GM19023 (cell line): ENCODE data around the gene ACAP3.
"Not testable (repeated sequence)": the region's sequence is repeated elsewhere in the genome, so short reads cannot be mapped to it uniquely, and the experiment has no call there.

Source experiments
- ATAC-seq: cut with Tn5 transposase; IDR thresholded peaks from one replicate; pipeline ENCODE4 v1.9.1; 2021; ENCODE audit warnings: mild to moderate bottlenecking, moderate library complexity; ENCODE audit not compliant: unreplicated experiment

The ACAP3 gene

GRCh38 chr1:1268284-1268682 lies 39.4 kb downstream of the ACAP3 start:
- no peak for ATAC-seq

DNA sequence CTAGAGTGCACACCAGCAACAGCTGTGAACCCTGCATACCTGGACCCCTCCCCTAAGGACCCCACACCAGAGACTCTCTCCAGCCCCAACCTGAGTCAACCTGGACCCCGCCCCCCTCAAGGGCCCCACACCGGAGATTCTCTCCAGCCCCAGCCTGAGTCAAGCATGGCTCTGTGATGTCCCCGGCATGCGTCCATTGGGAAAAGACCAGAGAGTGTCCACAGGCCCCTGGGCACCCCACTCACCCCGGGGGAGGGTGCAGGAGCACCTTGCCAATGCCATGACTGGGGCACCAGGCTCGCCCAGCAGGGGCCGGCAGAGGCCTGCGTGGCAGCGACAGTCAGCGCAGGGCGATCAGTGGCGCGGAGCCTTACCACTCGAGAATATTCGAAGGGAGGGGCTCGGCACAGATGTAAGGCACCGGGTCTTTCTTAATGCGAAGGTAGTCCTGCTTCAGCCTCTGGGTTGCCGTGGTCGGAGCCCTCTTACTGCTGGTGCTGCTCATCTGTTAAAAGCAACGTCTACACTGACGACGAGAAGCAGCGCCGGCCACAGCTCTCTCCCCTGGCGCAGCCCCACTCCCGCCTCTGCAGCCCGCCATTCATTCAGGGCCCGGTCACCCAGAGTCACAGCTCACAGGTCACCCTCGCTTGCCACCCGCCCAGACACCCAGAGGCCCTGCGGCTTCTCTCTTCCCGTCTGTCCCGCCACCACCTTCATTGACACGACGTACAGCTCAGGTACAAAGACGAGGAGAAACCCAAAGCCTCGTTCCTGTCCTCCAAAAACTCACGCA lies 40.0 kb downstream of the ACAP3 start:
- ATAC-seq, result no peak

DNA sequence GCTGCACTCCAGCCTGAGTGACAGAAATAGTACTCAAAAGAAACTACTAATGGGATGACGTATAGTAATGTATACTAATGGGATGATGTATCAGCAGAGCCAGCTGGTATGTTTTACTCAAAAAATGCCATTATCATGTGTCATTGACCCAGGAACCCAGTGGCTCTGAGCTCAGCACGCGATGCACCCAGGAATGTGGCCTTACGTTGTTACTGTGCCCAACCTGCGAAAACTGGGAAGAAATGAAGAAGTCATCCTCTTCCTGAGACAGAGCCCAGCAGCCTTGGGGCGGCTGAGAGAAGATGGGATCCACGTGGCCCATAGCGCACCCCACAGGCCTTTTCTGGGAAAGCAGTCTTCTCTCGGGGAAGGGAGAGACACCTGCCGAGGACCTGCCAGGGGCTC lies 42.9 kb downstream of the ACAP3 start:
- no peak for ATAC-seq

- ATAC-seq, result no peak
Measured at GRCh38 chr1:1264026-1264425, 43.7 kb downstream of the ACAP3 start.

- ATAC-seq, result no peak
Measured at GRCh38 chr1:1262758-1263157, 45.0 kb downstream of the ACAP3 start.

DNA sequence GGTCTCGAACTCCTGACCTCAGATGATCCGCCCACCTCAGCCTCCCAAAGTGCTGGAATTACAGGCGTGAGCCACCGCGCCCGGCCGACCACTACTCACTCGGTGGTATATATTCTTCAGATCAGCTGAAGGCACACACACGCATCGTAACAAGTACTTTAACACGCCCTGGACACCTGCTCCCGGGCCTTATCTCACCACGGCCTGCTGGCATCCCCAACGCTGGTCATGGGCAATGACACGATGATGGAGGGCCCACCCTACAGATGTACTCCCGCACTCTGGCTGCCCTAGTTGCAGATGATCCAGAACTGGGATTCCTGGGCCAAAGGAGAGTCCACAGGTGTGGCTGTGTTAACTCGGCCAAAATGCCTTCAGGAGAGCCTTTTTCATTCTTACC lies 45.7 kb downstream of the ACAP3 start:
- ATAC-seq, result no peak

GRCh38 chr1:1260843-1261560 lies 46.7 kb downstream of the ACAP3 start:
- ATAC-seq, result no peak

DNA sequence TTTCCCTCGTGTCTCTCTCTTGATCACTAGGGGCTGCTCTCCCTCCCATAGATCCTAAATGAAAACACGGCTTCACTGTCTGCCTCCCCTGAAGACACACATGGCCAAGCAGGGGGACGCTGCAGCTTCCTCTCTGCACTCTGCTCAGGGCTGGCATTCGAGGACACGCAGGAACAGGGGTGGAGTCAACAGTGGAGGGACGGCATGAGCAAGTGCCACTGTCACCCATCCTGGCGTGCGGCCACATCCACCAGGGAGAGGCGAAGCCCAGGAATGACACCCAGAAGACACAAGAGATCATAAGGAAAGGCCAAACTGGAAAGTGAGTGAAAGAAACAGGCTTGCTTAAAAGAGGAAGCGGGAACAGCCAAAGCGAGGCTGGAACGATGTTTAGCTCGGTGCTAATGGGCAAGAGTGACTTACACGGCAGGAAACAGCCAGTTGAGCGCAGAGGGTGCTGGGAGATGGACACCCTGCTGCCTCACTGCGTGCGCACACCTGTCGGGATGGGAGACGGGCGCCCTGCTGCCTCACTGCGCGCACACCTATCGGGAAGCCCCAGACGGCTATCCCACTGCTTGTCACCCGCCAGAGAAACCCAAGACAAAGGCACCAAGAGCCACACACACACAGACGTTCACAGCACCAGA lies 47.7 kb downstream of the ACAP3 start:
- ATAC-seq, result no peak

GRCh38 chr1:1259540-1259939 lies 48.2 kb downstream of the ACAP3 start:
- ATAC-seq, result no peak

GRCh38 chr1:1259119-1259488 lies 48.6 kb downstream of the ACAP3 start:
- ATAC-seq, result no peak

DNA sequence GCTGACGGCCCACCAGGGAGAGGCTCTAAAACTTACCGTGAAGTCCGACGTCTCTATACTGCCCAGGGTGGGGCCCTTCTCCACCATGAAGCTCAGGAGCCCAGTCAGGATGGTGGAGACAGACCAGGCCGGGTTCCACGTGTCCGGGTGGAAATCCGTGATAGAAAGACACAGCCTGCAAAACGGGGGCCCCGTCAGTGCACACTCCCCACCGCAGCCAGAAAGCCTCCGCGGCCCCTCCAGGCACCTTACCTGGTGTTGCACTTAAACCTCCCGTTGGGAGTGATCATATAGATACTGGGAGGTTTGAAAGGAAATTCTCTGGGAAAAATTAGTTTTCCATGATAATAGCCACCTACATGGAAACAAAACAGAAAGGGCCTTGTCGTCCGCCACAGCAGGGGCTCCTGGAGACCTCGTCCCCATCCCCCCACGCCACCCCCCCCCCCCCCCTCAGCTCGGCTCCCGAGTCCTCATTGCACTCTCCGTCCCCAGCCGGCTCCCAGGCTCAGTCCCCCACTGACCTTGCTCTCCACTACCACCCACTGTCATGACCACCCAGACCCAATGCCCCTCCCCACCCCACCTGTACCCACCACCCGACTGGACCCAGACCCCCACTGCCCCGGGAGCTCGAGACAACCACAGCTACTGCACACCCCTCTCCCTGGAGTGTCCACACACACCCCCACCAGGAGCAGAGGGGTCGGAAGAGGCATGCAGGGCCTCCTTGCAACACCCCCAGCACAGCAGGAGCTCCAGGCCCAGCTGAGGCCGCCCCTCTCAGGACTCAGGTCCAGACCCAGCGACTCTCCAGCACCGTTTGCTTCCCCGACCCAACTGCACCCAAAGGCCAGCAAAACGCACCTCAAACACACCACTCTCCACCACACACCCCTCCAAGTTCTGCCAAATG lies 50.5 kb downstream of the ACAP3 start:
- no peak for ATAC-seq

GRCh38 chr1:1255611-1256010 lies 52.1 kb downstream of the ACAP3 start:
- no peak for ATAC-seq

- ATAC-seq, result no peak
Measured at GRCh38 chr1:1255078-1255477, 52.7 kb downstream of the ACAP3 start.

GRCh38 chr1:1254667-1254998 lies 53.1 kb downstream of the ACAP3 start:
- ATAC-seq, result no peak

DNA sequence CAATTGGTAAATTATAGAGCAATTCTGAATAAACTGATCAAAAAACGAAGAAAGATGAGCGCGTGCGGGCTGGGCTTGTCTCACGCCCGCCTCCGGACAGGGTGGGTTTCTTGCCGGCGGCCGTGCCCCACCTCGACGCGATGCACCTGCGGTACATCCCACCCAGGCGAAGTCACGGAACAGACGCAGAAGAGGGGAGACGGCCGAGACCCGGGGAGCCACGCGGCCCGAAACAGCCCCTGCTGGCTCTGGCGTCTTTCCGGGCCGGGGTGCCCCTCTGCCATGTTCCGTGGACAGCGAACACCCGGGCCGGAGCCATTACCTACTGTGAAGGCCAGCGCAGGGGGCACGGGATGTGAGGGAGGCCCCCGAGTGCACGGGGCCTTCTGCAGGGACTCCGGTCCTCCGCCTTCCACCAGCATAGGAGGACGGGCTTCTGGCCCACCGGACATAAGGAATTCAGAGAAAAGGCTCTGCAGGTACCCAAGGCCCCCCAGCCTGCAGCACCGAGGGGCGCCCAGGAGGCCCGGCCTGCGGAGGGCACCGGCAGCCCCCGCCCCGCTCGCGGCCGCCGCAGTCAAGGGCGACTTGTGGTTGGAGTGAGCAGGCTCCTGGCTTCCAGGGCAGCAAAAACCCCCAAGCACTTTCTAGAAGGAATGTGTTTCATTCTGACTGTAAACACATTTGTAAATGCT lies 53.6 kb downstream of the ACAP3 start:
- ATAC-seq, result no peak

DNA sequence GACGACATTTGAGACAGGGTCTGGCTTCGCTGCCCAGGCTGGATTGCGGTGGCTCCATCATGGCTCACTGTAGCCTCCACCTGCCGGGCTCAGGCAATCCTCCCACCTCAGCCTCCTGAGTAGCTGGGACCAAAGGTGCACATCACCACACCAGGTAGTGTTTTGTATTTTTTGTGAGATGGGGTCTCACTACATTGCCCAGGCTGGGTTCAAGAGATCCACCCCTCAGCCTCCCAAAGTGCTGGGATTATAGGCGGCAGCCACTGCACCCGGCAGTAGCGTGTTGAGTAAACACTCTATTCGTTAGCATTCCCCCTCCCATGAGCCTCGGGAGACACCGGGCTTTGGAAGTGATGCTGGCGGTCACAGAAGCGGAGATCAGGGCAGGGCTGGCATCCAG lies 54.4 kb downstream of the ACAP3 start:
- ATAC-seq, result no peak

DNA sequence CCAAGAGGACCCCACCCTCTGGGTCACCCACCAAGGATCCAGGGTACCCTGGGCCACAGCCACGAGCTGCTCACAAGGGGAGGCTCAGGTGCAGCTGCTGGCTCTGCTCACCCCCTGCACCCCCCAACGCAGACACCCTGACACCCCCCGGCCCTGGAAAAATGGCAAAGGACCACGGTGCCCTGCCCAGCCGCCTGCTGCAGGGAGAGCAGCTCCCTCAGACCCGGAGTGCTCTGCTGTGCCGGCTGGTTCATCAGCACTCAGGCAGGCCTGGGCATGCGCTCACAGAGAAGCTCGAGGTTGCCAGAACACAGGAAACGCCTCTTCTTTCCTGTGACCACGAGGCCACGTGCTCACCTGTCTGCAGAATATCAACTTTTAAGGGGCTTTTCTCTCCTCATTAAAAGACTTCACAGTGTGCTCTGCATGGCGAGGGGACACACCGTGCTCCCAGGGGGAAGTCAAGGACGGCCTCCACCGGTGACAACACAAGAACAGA lies 56.9 kb downstream of the ACAP3 start:
- ATAC-seq, result no peak

- not testable (repeated sequence) for ATAC-seq
Measured at GRCh38 chr1:1248009-1248913, 59.5 kb downstream of the ACAP3 start.

DNA sequence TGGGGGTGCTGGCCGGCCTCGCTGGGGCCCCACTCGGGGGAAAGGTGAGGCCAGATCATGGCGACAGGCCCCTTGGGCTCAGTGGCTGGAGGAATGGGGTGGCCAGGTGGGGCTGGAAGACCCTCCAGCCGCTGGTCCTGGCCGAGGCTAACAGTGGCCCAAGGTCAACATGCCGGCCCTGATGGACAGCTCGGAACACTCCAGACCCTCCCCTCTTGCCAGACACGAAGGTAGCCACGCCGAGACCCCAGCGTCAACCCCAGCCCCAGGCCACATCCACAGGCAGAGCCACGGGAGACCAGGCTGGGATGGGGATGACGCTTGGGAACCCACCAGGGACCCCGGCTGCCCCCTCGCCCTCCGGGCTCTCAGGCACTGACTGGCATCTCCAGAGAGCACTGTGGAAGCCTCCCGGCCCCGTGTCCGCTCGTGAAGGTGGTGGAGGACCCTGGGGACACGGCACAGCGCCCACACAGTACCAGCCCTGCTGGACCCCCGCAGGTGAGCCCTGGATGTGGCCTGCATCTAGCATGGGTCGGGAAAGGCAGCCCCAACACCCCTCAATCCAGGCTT lies 60.3 kb downstream of the ACAP3 start:
- ATAC-seq, result no peak
